ENCODE data around the gene TMPRSS9.

Gene TMPRSS9

DNA sequence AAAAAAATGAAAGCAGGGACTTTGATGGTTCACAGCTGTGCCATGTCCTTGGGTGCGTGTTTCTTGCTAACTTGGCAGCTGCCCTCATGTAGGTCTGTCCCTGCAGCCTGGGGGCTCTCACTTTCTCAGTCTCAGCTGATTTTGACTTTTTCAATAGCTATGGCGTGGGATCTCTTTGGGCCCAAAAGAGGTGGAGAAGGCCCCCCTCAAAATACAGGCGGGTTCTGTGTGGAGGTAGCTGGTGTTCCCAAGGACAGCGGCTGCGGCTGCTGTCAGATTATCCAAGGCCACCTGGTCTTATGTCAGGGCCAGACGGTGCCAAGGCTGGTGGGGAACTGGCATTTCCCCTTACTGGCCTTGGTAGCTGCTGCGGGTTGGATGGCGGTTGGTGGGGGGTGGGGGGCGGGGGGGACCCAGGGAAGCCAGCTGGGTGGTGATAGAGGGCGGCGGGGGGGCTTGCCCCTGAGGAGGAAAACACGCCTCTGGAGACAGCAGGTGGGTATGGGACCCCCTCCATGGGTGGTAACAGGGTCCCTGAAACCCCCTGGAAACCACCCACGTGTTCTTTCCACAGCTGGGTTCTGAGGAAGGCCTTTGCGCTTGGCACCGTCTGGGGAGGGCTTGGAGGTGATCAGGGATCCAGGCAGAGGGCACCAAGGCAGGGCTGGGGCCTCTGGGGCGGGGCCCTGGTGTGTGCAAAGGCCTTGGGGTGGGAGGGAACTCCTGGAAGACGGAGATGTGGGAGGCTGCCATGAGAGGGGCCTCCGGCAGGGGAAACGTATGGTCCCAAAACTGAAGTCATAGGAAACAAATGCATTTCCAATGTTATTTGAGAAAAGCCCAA, 63.2 kb downstream of the TMPRSS9 start:
- DNase-seq: no peak

DNA sequence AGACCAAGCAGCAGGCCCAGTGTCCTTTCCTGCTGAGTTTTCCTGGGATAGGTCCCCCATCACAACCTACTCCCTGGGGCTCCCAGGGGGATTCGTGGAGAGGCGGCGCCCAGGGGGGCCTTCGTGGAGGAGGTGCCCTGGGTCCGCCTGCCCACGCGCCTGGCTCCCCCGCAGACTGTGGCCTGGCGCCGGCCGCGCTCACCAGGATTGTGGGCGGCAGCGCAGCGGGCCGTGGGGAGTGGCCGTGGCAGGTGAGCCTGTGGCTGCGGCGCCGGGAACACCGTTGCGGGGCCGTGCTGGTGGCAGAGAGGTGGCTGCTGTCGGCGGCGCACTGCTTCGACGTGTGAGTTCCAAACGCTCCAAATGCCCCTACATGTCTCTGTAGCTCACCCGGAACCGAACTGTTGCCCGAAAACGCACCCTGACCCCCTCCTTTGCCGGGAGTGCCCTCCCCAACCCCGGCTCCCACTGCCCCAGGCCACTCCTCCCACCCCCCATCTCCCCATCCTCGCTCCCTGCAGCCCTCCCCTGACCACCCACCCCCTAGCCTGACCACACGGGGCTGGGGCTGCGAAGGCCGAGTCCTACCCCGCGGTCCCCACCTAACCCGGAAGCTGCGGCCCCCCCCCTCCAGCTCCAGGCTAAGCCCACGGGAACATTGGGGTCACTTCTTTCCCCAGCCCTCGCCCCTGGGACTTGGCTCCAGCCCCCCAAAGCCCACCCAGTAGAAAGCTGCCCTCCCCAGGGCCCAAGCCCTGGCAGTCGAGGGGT, 64.0 kb downstream of the TMPRSS9 start:
- no peak for DNase-seq

GRCh38 chr19:2424686-2425621, 64.9 kb downstream of the TMPRSS9 start:
- DNase-seq: no peak

GRCh38 chr19:2425622-2426581, 65.8 kb downstream of the TMPRSS9 start:
- no peak for DNase-seq

- peak in 1 of 5 donors; percentile 43 for DNase-seq
Observed at GRCh38 chr19:2426611-2427428, 66.8 kb downstream of the TMPRSS9 start.

DNA sequence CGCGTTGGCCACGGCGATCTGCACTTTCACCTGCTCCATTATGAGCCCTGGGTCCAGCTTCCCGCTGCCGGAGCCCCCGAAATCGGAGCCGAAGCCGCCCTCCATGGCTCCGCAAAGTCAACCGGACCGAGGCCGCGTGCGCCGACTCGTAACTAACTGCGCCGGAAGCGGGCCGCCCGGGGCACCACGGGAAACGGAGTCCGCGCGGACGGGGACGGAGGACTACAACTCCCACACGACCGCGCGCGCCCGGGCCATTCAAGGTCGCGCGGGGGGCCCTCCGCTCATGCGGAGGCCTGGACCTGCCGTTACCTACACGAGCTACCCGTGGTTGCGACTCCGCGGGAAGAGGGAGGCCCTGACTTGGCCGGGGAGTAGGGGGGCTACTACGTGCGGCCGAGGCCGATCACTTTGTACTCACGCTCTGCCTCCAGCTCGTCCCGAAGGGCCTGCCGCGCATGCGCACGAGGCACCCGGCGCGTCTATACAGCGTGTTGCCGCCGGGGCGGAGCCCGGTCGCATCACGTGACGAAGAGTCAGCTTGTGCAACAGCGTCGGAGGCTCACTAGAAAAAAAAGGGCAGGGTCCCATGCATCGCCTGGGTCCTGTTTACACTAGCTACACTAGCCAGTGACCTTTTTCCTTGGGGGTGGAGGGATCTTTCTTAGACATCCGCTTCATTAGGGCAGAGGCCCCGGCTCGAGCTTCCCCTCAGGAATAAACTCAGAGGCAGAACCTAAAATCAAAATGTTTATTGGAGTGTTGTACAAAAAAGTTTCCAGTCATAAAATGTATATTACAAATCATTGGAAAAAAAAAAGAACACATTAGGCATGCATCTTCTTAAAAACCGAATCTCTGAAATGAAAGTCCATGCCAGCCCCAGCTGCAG, 67.6 kb downstream of the TMPRSS9 start, which contains the start of gene TIMM13:
TSS of gene TIMM13 (minus strand) at position 158 of the 892 bp plus-strand sequence. CDS start at position 105, 53 bp downstream.
- DNase-seq: peak; percentile 93 to 97 (median 95)

- no peak for DNase-seq
Observed at GRCh38 chr19:2428321-2428690, 68.2 kb downstream of the TMPRSS9 start.

DNA sequence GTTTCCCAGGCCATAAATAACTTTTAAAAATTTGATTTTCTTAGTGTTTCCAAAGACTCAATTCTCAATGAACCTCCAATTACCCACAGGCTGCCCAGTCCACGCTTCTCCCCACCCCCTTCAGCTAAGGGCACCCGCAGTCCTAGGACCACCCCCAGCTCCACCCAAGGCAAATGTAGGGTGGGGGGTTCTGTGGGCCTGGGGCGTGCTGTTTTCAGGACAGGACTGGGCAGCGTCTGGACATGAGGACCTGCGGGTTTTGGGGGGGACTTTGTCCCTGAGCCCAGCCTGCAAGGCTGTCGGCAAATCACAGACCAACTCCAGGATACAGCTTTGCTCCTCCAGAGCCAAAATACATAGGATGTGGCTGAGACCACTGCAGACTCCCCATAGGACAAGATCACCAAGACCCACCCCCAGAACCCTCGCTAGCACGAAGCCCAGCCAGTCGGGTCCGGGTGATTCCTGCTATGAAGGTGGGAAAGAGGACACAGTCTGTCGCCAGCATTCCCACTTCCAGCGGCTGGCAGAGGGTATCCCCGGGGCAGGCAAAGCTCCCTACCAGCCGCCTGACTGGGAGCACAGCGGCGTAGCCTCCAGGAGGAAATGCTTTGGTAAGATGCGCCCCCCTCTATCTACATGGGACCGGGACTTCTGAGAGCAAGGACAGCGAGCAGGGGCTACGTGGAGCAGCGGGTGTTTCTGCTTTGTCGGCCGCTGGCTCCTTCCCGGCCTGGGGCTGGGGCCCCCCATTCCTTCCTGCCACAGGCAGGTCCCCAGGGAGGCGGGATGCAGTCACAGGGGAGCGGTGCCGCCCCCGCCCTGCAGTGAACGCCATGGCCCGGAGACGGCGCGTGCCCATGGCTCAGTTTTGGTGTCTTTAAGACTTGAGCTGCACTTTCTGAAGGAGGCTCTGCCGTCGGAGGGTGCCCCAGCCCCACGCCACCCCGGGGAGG, 69.0 kb downstream of the TMPRSS9 start:
- DNase-seq: no peak

GRCh38 chr19:2429917-2430535, 70.0 kb downstream of the TMPRSS9 start:
- no peak for DNase-seq

DNA sequence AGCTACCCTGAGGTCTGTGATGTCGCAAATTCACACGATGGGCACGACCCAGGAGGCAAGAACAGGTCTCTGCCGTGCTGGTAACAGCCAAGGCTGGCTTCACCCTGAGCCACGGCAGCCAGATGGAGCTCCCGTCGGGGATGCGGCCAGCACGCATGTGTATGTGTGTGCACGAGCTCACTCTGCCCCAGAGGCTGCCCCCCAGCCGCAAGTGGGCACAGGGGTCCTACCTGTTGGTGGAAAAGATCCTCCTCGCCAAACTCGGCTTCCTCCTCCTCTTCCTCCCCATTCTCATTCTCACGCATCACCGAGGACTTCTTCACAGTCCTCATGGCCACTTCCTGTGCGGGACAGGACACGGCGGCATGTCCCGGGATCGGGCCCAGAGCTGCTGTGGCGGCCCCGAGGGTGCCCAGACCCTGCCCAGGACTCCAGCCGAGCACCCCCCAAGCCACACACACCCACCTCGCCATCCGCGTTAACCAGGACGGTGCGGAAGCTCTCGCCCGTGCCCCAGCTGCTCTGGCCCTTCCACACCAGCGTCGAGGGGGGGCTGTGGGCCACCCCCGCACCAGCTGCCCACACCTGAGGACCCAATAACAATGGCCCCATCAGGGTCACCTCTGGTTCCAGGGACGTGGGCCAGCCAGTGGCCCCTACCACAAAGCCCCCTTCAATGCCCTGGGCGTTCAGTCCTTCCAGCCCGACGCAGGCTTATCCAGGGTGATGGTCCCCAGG, 71.4 kb downstream of the TMPRSS9 start:
- DNase-seq: no peak

DNA sequence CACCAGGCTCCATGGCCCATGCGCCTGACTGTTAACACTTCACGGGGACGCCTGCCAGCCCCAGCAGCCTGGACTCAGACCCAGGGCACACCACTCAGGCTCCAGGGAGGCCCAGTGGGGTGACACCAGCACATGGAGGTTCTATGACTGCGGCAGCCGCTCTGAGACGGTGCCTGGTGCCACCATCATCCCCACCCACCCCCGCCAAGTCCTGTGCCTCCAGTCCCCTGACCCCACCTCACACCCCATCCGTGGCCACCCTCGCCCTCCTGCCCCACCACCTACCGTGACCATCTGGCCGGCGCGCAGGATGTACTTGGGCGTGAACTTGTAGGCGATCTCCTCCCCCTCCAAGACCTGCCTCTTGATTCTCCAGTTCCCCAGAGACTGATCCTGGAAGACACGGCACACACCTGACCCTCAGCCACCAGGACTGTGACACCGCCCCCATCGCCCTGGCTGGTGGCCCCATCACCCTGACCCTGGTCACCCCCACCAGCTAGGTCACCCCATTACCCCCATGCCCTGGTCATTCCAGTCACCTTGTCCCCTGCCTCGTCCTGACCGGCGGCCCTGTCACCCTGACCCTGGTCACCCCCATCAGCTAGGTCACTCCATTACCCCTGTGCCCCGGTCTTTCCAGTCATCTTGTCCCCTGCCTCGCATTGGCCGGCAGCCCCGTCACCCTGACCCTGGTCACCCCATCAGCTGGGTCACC, 72.2 kb downstream of the TMPRSS9 start:
- no peak for DNase-seq

DNA sequence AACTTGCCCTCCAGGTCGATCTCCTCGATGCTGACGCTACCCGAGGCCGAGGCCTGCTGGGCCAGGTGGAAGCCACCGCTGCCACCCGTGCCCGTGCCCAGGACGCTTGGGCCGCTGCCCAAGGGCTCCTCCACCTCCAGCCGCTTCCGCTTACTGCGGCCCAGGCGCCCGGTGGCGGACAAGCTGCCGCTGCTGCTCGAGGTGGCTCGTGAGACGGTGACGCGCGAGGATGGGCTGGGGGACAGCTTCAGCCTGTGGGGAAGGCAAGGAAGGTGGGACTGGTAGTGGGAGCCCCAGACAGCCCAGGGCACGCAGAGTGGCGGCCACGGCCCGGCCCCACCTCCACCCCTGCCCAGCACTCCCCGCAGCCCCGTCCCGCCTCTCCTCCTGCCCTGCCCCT, 73.8 kb downstream of the TMPRSS9 start:
- DNase-seq: no peak

GRCh38 chr19:2434267-2434666, 74.2 kb downstream of the TMPRSS9 start:
- no peak for DNase-seq

GRCh38 chr19:2434721-2435265, 74.7 kb downstream of the TMPRSS9 start:
- DNase-seq: no peak

GRCh38 chr19:2436384-2436783, 76.3 kb downstream of the TMPRSS9 start:
- no peak for DNase-seq

- DNase-seq: no peak
Observed at GRCh38 chr19:2436926-2437325, 76.9 kb downstream of the TMPRSS9 start.

All from T-helper 1 cell (primary cell).